Erythroblast (primary cell): ENCODE results near the gene TPPP.

ENCODE experiments used
- GATA1 ChIP-seq: IDR thresholded peaks from 2 replicates; pipeline ENCODE4 v1.6.1; 2011; ENCODE audit warnings: low read depth, mild to moderate bottlenecking, control low read depth, low read length, moderate library complexity
- POLR2A ChIP-seq: IDR thresholded peaks from 2 replicates; pipeline ENCODE4 v1.6.1; 2011; ENCODE audit warnings: mild to moderate bottlenecking, low read length

DNA sequence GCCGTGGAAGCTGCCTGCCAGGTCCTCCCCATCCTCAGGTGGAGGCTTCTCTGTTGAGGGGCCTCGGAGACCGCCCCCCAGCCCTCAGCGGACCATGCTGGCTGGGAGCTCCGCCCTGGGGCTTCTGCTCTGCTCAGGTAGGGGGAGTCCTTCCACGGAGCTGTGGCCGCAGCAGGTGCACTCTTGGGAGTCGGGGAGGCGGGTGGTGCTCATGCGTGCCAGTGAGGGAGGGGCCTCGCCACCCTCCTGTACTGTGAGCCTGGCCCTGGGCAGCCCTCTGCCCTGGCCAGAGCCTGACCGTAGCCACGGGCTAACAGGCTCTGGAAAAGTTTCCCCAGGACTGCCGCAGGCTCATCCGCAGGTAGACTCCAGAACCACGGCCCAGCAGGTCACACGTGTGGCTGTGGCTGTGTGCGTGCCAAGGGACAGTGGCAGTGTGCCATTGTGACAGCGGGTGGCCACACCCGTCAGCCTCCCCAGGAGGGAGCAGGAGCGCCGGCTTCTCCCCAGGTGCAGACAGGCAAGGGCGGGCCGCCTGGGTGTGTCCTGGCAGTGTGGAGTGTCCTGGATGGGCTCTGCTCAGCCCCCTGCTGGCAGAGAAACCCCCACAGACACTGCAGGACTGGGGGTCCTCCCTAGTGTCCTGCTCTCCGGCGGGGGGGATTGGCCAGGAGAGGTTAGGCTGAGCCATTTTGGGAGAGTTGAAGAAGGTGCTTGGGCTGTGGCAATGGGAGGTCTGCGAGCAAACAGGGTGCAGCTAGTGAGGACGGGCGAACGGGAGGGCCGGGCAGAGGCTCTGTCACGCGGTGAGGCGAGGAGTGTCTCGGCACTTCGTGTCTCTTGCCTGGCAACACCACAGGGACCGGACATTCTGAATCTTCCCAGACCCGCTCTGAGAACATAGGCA, 29.5 kb downstream of the TPPP start:
- TF ChIP-seq POLR2A, result no peak
- no peak for TF ChIP-seq GATA1
